ENCODE results near the gene RAB3A.

The RAB3A gene

DNA sequence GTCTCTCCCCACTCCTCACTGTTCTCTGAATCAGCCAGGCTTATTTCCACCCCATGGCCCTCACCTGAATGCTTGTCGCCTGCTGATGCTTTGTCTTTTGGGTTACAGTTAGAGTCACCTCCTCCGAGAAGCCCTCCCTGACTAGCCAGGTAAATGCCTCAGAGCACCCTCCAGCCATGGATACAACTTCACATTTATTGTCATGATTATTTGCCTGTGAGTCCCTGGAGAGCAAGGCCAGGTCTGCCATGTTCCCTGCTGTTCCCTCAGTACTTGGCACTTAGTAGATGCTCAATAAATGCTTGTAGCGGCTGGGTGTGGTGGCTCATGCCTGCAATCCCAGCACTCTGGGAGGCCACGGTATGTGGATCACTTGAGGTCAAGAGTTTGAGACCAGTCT lies 26.1 kb upstream of the RAB3A start:
- peaks cover 2% of the 10 kb centered on the region for H4K20me1 ChIP-seq (ENCODE audit: insufficient read depth, low read length, poor library complexity, severe bottlenecking)
- no peaks in the 10 kb centered on the region for H3F3A ChIP-seq (ENCODE audit: low read depth)
- H3K4me3 ChIP-seq (ENCODE audit: low read length, poor library complexity, severe bottlenecking), result no peak overlapping the region
- H3K36me3 ChIP-seq (ENCODE audit: insufficient read depth, low read length), result no peaks in the 10 kb centered on the region
- H3K9ac ChIP-seq (ENCODE audit: low read depth, low read length, poor library complexity, severe bottlenecking), result no peak overlapping the region
- no peak overlapping the region for H3K4me2 ChIP-seq (ENCODE audit: low read depth, low read length, poor library complexity, severe bottlenecking)
- no peaks in the 10 kb centered on the region for H3K9me3 ChIP-seq (ENCODE audit: insufficient read depth, low read depth, low read length)
- H3K9me2 ChIP-seq (replicated peaks; ENCODE audit: low read depth, low read length), result no peaks in the 10 kb centered on the region
- no peaks in the 10 kb centered on the region for H3K79me2 ChIP-seq (ENCODE audit: insufficient read depth, low read length)
- no peak overlapping the region for H2AFZ ChIP-seq (ENCODE audit: low read length)
- H3K27me3 ChIP-seq (ENCODE audit: insufficient read depth, low read length, poor library complexity, severe bottlenecking), result no peaks in the 10 kb centered on the region
- H3K4me1 ChIP-seq (ENCODE audit: insufficient read depth, low read length, poor library complexity, severe bottlenecking), result peaks cover 7% of the 10 kb centered on the region
- TF ChIP-seq EZH2phosphoT487 (IDR thresholded peaks at IDR 0.05; ENCODE audit: borderline replicate concordance), result no peak
- TF ChIP-seq, protein P1, sequence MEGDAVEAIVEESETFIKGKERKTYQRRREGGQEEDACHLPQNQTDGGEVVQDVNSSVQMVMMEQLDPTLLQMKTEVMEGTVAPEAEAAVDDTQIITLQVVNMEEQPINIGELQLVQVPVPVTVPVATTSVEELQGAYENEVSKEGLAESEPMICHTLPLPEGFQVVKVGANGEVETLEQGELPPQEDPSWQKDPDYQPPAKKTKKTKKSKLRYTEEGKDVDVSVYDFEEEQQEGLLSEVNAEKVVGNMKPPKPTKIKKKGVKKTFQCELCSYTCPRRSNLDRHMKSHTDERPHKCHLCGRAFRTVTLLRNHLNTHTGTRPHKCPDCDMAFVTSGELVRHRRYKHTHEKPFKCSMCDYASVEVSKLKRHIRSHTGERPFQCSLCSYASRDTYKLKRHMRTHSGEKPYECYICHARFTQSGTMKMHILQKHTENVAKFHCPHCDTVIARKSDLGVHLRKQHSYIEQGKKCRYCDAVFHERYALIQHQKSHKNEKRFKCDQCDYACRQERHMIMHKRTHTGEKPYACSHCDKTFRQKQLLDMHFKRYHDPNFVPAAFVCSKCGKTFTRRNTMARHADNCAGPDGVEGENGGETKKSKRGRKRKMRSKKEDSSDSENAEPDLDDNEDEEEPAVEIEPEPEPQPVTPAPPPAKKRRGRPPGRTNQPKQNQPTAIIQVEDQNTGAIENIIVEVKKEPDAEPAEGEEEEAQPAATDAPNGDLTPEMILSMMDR (conservative IDR thresholded peaks at IDR 0.05; ENCODE audit: low read length), result no peak

DNA sequence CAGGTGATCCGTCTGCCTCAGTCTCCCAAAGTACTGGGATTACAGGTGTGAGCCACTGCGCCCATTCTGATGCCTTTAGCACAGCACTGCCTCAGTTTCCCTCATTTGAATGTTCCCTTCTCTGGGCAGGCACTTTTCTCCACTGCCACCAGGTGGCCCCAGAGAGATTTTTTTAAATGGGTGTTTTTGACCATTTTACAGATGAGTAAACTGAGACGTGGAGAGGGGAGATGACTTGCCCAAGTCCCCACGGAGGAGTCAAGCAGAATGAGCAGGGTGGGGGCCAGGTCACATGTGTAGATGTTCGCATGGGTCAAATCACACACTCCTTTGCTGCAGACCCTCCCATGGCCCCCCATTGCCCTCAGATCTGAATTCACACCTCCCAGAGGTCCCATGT lies 25.6 kb upstream of the RAB3A start:
- Histone ChIP-seq H3K9ac (ENCODE audit: low read depth, low read length, poor library complexity, severe bottlenecking) (no peak overlapping the region), H2AFZ (ENCODE audit: low read length) (no peak overlapping the region), H3K4me3 (ENCODE audit: low read length, poor library complexity, severe bottlenecking) (no peak overlapping the region), H3K27me3 (ENCODE audit: insufficient read depth, low read length, poor library complexity, severe bottlenecking) (no peaks in the 10 kb centered on the region), H3K79me2 (ENCODE audit: insufficient read depth, low read length) (no peaks in the 10 kb centered on the region), H3F3A (ENCODE audit: low read depth) (no peaks in the 10 kb centered on the region), H4K20me1 (ENCODE audit: insufficient read depth, low read length, poor library complexity, severe bottlenecking) (peaks cover 2% of the 10 kb centered on the region), H3K9me2 (replicated peaks; ENCODE audit: low read depth, low read length) (no peaks in the 10 kb centered on the region), H3K4me2 (ENCODE audit: low read depth, low read length, poor library complexity, severe bottlenecking) (no peak overlapping the region), H3K4me1 (ENCODE audit: insufficient read depth, low read length, poor library complexity, severe bottlenecking) (peaks cover 7% of the 10 kb centered on the region), H3K9me3 (ENCODE audit: insufficient read depth, low read depth, low read length) (no peaks in the 10 kb centered on the region), H3K36me3 (ENCODE audit: insufficient read depth, low read length) (no peaks in the 10 kb centered on the region)
- no peak for TF ChIP-seq EZH2phosphoT487 (IDR thresholded peaks at IDR 0.05; ENCODE audit: borderline replicate concordance)
- TF ChIP-seq, protein P1 (conservative IDR thresholded peaks at IDR 0.05; ENCODE audit: low read length), result peak; percentile 59

DNA sequence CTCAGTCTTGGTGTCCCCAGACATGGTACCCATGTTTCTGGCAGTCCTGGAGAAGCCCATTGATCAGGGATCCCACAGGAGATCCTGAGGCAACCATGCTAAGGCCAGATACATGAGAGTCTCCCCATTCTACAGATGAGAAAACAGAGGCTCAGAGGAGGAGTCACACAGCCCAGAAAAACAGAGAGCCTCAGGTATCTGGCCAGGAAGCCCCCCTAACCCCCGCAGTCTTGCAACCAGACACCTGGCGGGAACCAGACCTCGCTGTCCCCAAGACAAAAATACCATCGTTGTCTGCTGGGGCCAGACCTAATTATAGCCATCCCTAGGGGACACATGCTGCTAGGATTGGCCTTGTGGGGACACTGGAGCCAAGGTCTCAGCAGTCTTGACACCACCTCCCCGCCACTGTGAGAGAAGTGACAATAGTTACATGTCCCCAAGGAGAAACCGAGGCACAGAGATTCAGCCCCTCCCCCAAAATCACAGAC lies 24.0 kb upstream of the RAB3A start:
- Histone ChIP-seq H3K9me2 (replicated peaks; ENCODE audit: low read depth, low read length) (no peaks in the 10 kb centered on the region), H2AFZ (ENCODE audit: low read length) (no peak overlapping the region), H3K79me2 (ENCODE audit: insufficient read depth, low read length) (no peaks in the 10 kb centered on the region), H3K36me3 (ENCODE audit: insufficient read depth, low read length) (no peaks in the 10 kb centered on the region), H3K27me3 (ENCODE audit: insufficient read depth, low read length, poor library complexity, severe bottlenecking) (no peaks in the 10 kb centered on the region), H3K4me3 (ENCODE audit: low read length, poor library complexity, severe bottlenecking) (no peak overlapping the region), H3K9me3 (ENCODE audit: insufficient read depth, low read depth, low read length) (no peaks in the 10 kb centered on the region), H3K4me1 (ENCODE audit: insufficient read depth, low read length, poor library complexity, severe bottlenecking) (peaks cover 7% of the 10 kb centered on the region), H3F3A (ENCODE audit: low read depth) (no peaks in the 10 kb centered on the region), H3K4me2 (ENCODE audit: low read depth, low read length, poor library complexity, severe bottlenecking) (no peak overlapping the region), H4K20me1 (ENCODE audit: insufficient read depth, low read length, poor library complexity, severe bottlenecking) (no peaks in the 10 kb centered on the region), H3K9ac (ENCODE audit: low read depth, low read length, poor library complexity, severe bottlenecking) (no peak overlapping the region)
- TF ChIP-seq, protein P1 (conservative IDR thresholded peaks at IDR 0.05; ENCODE audit: low read length), result no peak
- TF ChIP-seq EZH2phosphoT487 (IDR thresholded peaks at IDR 0.05; ENCODE audit: borderline replicate concordance), result no peak
